ENCODE results near the gene GRM3.

- TF ChIP-seq, protein P1, sequence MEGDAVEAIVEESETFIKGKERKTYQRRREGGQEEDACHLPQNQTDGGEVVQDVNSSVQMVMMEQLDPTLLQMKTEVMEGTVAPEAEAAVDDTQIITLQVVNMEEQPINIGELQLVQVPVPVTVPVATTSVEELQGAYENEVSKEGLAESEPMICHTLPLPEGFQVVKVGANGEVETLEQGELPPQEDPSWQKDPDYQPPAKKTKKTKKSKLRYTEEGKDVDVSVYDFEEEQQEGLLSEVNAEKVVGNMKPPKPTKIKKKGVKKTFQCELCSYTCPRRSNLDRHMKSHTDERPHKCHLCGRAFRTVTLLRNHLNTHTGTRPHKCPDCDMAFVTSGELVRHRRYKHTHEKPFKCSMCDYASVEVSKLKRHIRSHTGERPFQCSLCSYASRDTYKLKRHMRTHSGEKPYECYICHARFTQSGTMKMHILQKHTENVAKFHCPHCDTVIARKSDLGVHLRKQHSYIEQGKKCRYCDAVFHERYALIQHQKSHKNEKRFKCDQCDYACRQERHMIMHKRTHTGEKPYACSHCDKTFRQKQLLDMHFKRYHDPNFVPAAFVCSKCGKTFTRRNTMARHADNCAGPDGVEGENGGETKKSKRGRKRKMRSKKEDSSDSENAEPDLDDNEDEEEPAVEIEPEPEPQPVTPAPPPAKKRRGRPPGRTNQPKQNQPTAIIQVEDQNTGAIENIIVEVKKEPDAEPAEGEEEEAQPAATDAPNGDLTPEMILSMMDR (IDR thresholded peaks at IDR 0.05; ENCODE audit: insufficient read depth, low read depth, low read length) = no peak
- no peak for TF ChIP-seq EZH2 (IDR thresholded peaks at IDR 0.05; ENCODE audit: insufficient read depth, low read length)
Observed at GRCh38 chr7:86647385-86648094, 3.8 kb downstream of the GRM3 start.
